GM18907 (cell line): ENCODE results near the gene FAF1.

Experiments used
- ATAC-seq: cut with Tn5 transposase; IDR thresholded peaks from one replicate; pipeline ENCODE4 v1.9.1; 2021; ENCODE audit warnings: mild to moderate bottlenecking, moderate library complexity; ENCODE audit not compliant: unreplicated experiment

Gene FAF1

GRCh38 chr1:50454911-50455310 is 505.2 kb downstream of the FAF1 start:
- no peak for ATAC-seq

GRCh38 chr1:50453266-50453665 is 506.8 kb downstream of the FAF1 start:
- no peak for ATAC-seq

- no peak for ATAC-seq
Measured at GRCh38 chr1:50452700-50453099, 507.4 kb downstream of the FAF1 start.

- ATAC-seq = no peak
Measured at GRCh38 chr1:50450861-50451653, 509.0 kb downstream of the FAF1 start.

- no peak for ATAC-seq
Measured at GRCh38 chr1:50447961-50448360, 512.1 kb downstream of the FAF1 start.

GRCh38 chr1:50441183-50441582 is 518.9 kb downstream of the FAF1 start:
- no peak for ATAC-seq

GRCh38 chr1:50438945-50439344 is 521.1 kb downstream of the FAF1 start:
- no peak for ATAC-seq

- ATAC-seq = no peak
Measured at GRCh38 chr1:50436489-50436888, 523.6 kb downstream of the FAF1 start.

- no peak for ATAC-seq
Measured at GRCh38 chr1:50430010-50430405, 530.1 kb downstream of the FAF1 start.

GRCh38 chr1:50427818-50428779 is 532.0 kb downstream of the FAF1 start:
- no peak for ATAC-seq

GRCh38 chr1:50427086-50427817 is 532.8 kb downstream of the FAF1 start:
- ATAC-seq = no peak

GRCh38 chr1:50426702-50427085 is 533.4 kb downstream of the FAF1 start:
- ATAC-seq = no peak

- ATAC-seq = no peak
Measured at GRCh38 chr1:50426108-50426700, 533.9 kb downstream of the FAF1 start.

GRCh38 chr1:50425376-50426107 is 534.5 kb downstream of the FAF1 start:
- ATAC-seq = no peak

- no peak for ATAC-seq
Measured at GRCh38 chr1:50424884-50425375, 535.1 kb downstream of the FAF1 start.

- ATAC-seq = no peak
Measured at GRCh38 chr1:50424045-50424883, 535.8 kb downstream of the FAF1 start.

- no peak for ATAC-seq
Measured at GRCh38 chr1:50423670-50424000, 536.4 kb downstream of the FAF1 start.

- no peak for ATAC-seq
Measured at GRCh38 chr1:50422946-50423669, 537.0 kb downstream of the FAF1 start, which contains the start of gene DMRTA2. Gene DMRTA2, minus strand, starts transcription at chr1:50423443. Its CDS starts 1,907 bp downstream, at chr1:50421536.

GRCh38 chr1:50422675-50422945 is 537.5 kb downstream of the FAF1 start:
- ATAC-seq = no peak
